ENCODE measurements around the gene KCNAB1.
"Not testable (repeated sequence)": the region's sequence is repeated elsewhere in the genome, so short reads cannot be mapped to it uniquely, and the experiment has no call there.

KCNAB1 gene

DNA sequence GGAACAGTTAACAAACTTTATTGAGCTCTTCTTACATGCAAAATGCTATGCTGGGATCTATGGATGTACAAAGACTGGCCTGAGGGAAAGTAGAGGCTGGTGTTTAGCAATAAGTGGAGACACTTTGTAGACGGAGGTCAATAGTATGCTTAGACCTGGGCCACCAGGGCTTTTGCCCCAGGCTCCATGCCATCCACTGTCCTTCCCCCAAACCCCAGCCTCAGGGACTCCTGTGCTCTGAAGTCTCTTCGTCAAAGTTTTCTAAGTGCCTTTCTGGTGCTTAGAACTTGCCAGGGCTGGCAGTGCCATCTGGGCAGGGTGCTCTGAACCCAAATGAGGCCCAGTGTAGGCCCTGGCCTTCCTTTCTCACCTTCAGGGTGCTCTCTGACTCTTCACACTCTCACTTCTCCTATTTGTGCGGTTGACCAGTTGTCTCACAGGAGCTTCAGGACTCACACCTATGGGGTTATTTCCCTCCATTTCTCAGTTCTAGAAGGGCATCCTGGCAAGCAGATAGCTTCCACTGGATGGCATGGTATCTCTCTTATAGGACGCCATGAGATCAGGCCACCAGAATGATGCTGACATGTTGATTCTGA lies 21.8 kb upstream of the KCNAB1 start:
- no peaks in the 10 kb centered on the region for H3K4me1 ChIP-seq (ENCODE audit: control extremely low read depth in 1 of 4, control insufficient read depth in 4 of 4, insufficient read depth in 4 of 4, low read length in 3 of 4)
- no peaks in the 10 kb centered on the region for H3K27me3 ChIP-seq (replicated peaks in 2 of 5; ENCODE audit: control insufficient read depth in 4 of 5, insufficient read depth in 5 of 5, low read length in 4 of 5)
- ChIA-PET CTCF (no interaction called here), POLR2A (no interaction called here)
- no peaks in the 10 kb centered on the region for H3K36me3 ChIP-seq (ENCODE audit: control insufficient read depth in 4 of 4, insufficient read depth in 4 of 4, low read length in 3 of 4)
- no peak overlapping the region for H3K27ac ChIP-seq (ENCODE audit: insufficient read depth in 1 of 2, low read depth in 1 of 2, low read length in 2 of 2, poor library complexity in 1 of 2, severe bottlenecking in 2 of 2)
- peaks cover 0 to 3% (median 0%) of the 10 kb centered on the region in 5 experiments for H3K9me3 ChIP-seq (ENCODE audit: control extremely low read depth in 1 of 5, control insufficient read depth in 4 of 5, insufficient read depth in 2 of 5, low read depth in 1 of 5, low read length in 4 of 5)
- H3K4me3 ChIP-seq (ENCODE audit: control insufficient read depth in 1 of 7, extremely low read depth in 1 of 7, insufficient read depth in 4 of 7, low read depth in 2 of 7, low read length in 6 of 7), result no peak overlapping the region
- WGBS (ENCODE audit: insufficient coverage), result 93% methylated on average over 4 of the region's 4 CpGs
- DNase-seq, result no peak

DNA sequence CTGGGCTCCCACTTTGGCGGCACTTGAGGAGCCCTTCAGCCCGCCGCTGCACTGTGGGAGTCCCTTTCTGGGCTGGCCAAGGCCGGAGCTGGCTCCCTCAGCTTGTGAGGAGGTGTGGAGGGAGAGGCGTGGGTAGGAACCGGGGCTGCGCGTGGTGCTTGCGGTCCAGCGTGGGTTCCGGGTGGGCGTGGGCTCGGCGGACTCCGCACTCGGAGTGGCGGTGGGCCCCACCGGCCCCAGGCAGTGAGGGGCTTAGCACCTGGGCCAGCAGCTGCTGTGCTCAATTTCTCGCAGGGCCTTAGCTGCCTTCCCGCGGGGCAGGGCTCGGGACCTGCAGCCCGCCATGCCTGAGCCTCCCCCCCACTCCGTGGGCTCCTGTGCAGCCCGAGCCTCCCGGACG lies 21.0 kb upstream of the KCNAB1 start:
- CTCF ChIA-PET; H3K9me3 ChIP-seq (ENCODE audit: control extremely low read depth in 1 of 5, control insufficient read depth in 4 of 5, insufficient read depth in 2 of 5, low read depth in 1 of 5, low read length in 4 of 5); H3K36me3 ChIP-seq (ENCODE audit: control insufficient read depth in 4 of 4, insufficient read depth in 4 of 4, low read length in 3 of 4); H3K4me1 ChIP-seq (ENCODE audit: control extremely low read depth in 1 of 4, control insufficient read depth in 4 of 4, insufficient read depth in 4 of 4, low read length in 3 of 4); H3K4me3 ChIP-seq (ENCODE audit: control insufficient read depth in 1 of 7, extremely low read depth in 1 of 7, insufficient read depth in 4 of 7, low read depth in 2 of 7, low read length in 6 of 7); H3K27me3 ChIP-seq (replicated peaks in 2 of 5; ENCODE audit: control insufficient read depth in 4 of 5, insufficient read depth in 5 of 5, low read length in 4 of 5); DNase-seq; H3K27ac ChIP-seq (ENCODE audit: insufficient read depth in 1 of 2, low read depth in 1 of 2, low read length in 2 of 2, poor library complexity in 1 of 2, severe bottlenecking in 2 of 2); POLR2A ChIA-PET: not testable (repeated sequence)
- WGBS (ENCODE audit: insufficient coverage), result 99% methylated on average over 22 of the region's 27 CpGs

DNA sequence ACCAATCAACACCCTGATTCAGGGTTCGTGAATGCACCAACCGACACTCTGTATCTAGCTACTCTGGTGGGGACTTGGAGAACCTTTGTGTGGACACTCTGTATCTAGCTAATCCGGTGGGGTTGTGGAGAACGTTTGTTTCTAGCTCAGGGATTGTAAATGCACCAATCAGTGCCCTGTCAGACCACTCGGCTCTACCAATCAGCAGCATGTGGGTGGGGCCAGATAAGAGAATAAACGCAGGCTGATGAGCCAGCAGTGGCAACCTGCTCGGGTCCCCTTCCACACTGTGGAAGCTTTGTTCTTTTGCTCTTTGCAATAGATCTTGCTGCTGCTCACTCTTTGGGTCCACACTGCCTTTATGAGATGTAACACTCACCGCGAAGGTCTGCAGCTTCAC lies 20.4 kb upstream of the KCNAB1 start:
- 98% methylated on average over 8 of the region's 9 CpGs for whole genome bisulfite sequencing (ENCODE audit: insufficient coverage)
- H3K27ac ChIP-seq (ENCODE audit: insufficient read depth in 1 of 2, low read depth in 1 of 2, low read length in 2 of 2, poor library complexity in 1 of 2, severe bottlenecking in 2 of 2); H3K9me3 ChIP-seq (ENCODE audit: control extremely low read depth in 1 of 5, control insufficient read depth in 4 of 5, insufficient read depth in 2 of 5, low read depth in 1 of 5, low read length in 4 of 5); H3K4me1 ChIP-seq (ENCODE audit: control extremely low read depth in 1 of 4, control insufficient read depth in 4 of 4, insufficient read depth in 4 of 4, low read length in 3 of 4); CTCF ChIA-PET; H3K36me3 ChIP-seq (ENCODE audit: control insufficient read depth in 4 of 4, insufficient read depth in 4 of 4, low read length in 3 of 4); H3K27me3 ChIP-seq (replicated peaks in 2 of 5; ENCODE audit: control insufficient read depth in 4 of 5, insufficient read depth in 5 of 5, low read length in 4 of 5); POLR2A ChIA-PET; DNase-seq; H3K4me3 ChIP-seq (ENCODE audit: control insufficient read depth in 1 of 7, extremely low read depth in 1 of 7, insufficient read depth in 4 of 7, low read depth in 2 of 7, low read length in 6 of 7): not testable (repeated sequence)

DNA sequence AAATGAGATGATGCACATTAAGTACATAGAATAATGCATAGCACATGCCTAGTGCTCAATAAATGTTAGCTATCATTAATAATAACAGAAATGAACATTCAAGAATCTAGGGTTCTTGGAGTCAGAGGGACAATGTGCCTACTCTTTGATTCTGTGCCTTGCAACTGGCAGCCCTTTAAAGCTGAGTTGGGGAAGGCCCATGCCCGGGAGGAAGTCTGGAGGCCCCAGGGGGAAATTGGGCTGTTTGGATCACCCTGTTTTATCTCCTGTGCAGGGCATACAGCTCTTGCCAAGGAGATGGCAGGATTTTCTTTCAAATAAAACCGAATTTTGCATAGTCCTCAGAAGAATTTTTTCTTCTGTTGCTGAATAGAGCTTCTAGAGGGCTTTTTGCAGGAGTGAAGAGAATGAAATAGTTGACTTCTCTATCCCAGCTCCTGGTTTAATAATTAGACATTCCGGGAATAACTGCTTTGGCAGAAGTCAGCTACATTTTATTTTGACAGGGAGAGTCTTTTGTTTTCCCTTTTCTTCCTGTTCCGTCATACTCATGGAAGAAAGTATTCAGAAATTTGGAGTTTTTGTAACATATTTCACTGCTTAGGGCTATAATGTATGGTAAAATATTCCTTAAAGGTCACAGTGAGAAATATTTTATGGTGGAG lies 18.0 kb upstream of the KCNAB1 start:
- no peak overlapping the region for H3K27ac ChIP-seq (ENCODE audit: insufficient read depth in 1 of 2, low read depth in 1 of 2, low read length in 2 of 2, poor library complexity in 1 of 2, severe bottlenecking in 2 of 2)
- H3K27me3 ChIP-seq (replicated peaks in 2 of 5; ENCODE audit: control insufficient read depth in 4 of 5, insufficient read depth in 5 of 5, low read length in 4 of 5), result no peaks in the 10 kb centered on the region
- H3K4me3 ChIP-seq (ENCODE audit: control insufficient read depth in 1 of 7, extremely low read depth in 1 of 7, insufficient read depth in 4 of 7, low read depth in 2 of 7, low read length in 6 of 7), result no peak overlapping the region
- peaks cover 0 to 5% (median under 1%) of the 10 kb centered on the region in 4 experiments for H3K4me1 ChIP-seq (ENCODE audit: control extremely low read depth in 1 of 4, control insufficient read depth in 4 of 4, insufficient read depth in 4 of 4, low read length in 3 of 4)
- POLR2A ChIA-PET, result no interaction called here
- CTCF ChIA-PET, result no interaction called here
- H3K36me3 ChIP-seq (ENCODE audit: control insufficient read depth in 4 of 4, insufficient read depth in 4 of 4, low read length in 3 of 4), result no peaks in the 10 kb centered on the region
- peaks cover 0 to 3% (median 0%) of the 10 kb centered on the region in 5 experiments for H3K9me3 ChIP-seq (ENCODE audit: control extremely low read depth in 1 of 5, control insufficient read depth in 4 of 5, insufficient read depth in 2 of 5, low read depth in 1 of 5, low read length in 4 of 5)
- DNase-seq, result no peak
- WGBS (ENCODE audit: insufficient coverage), result 71% methylated on average over 3 of the region's 4 CpGs

DNA sequence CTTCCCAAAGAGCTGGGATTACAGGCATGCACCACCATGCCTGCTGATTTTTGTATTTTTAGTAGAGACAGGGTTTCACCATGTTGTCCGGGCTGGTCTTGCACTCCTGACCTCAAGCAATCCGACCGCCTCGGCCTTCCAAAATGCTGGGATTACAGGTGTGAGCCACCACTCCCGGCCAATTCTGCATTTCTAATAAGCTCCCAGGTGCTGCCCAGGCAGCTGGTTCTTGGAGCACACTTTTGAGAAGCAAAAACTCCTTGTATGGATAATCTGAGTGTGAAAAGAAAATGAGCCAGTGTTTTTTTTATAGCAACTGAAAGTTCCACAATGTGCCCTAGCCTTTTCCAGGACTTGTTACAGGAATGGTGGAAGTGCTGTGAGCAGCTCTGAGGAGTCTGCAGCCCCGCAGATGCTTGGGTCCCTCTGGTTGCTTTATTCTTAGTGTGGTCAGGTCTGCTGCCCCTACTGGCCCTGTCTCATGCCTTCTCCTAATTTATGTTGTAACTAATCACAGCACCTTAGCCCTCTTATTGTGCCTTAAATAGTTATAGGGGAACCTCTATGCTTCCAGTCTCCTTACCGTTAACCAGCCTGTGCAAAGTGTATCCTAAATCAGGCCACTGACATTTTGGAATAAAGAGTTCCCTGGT lies 13.5 kb upstream of the KCNAB1 start:
- 92% methylated on average over 6 of the region's 7 CpGs for WGBS (ENCODE audit: insufficient coverage)
- Histone ChIP-seq H3K27me3 (replicated peaks in 2 of 5; ENCODE audit: control insufficient read depth in 4 of 5, insufficient read depth in 5 of 5, low read length in 4 of 5) (peaks cover 0 to 2% (median 0%) of the 10 kb centered on the region in 5 experiments), H3K4me1 (ENCODE audit: control extremely low read depth in 1 of 4, control insufficient read depth in 4 of 4, insufficient read depth in 4 of 4, low read length in 3 of 4) (peaks cover 0 to 5% (median under 1%) of the 10 kb centered on the region in 4 experiments), H3K4me3 (ENCODE audit: control insufficient read depth in 1 of 7, extremely low read depth in 1 of 7, insufficient read depth in 4 of 7, low read depth in 2 of 7, low read length in 6 of 7) (no peak overlapping the region), H3K9me3 (ENCODE audit: control extremely low read depth in 1 of 5, control insufficient read depth in 4 of 5, insufficient read depth in 2 of 5, low read depth in 1 of 5, low read length in 4 of 5) (no peaks in the 10 kb centered on the region), H3K27ac (ENCODE audit: insufficient read depth in 1 of 2, low read depth in 1 of 2, low read length in 2 of 2, poor library complexity in 1 of 2, severe bottlenecking in 2 of 2) (no peak overlapping the region), H3K36me3 (ENCODE audit: control insufficient read depth in 4 of 4, insufficient read depth in 4 of 4, low read length in 3 of 4) (no peaks in the 10 kb centered on the region)
- DNase-seq, result no peak
- ChIA-PET POLR2A (no interaction called here), CTCF (no interaction called here)

DNA sequence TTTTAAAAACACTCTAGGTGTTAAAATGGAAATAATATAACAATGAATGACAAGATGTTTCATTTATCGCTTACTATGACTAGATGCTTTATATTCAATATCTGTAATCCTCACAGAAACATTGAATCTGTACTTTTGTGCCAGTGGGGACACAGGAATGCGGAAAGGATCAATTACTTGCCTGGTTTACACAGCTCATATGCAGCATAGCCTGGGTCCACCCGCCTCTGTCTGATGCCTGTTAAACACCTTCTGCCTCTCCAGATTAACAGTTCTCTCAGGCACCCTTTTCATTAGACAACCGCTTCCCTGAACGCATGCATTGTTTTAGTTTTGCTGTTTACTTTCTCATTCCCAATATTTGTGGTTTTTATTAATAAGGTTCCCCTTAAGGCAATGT lies 12.9 kb upstream of the KCNAB1 start:
- CTCF ChIA-PET, result no interaction called here
- Histone ChIP-seq H3K36me3 (ENCODE audit: control insufficient read depth in 4 of 4, insufficient read depth in 4 of 4, low read length in 3 of 4) (no peaks in the 10 kb centered on the region), H3K27me3 (replicated peaks in 2 of 5; ENCODE audit: control insufficient read depth in 4 of 5, insufficient read depth in 5 of 5, low read length in 4 of 5) (peaks cover 0 to 2% (median 0%) of the 10 kb centered on the region in 5 experiments), H3K9me3 (ENCODE audit: control extremely low read depth in 1 of 5, control insufficient read depth in 4 of 5, insufficient read depth in 2 of 5, low read depth in 1 of 5, low read length in 4 of 5) (no peaks in the 10 kb centered on the region), H3K27ac (ENCODE audit: insufficient read depth in 1 of 2, low read depth in 1 of 2, low read length in 2 of 2, poor library complexity in 1 of 2, severe bottlenecking in 2 of 2) (no peak overlapping the region), H3K4me1 (ENCODE audit: control extremely low read depth in 1 of 4, control insufficient read depth in 4 of 4, insufficient read depth in 4 of 4, low read length in 3 of 4) (peaks cover 0 to 5% (median under 1%) of the 10 kb centered on the region in 4 experiments), H3K4me3 (ENCODE audit: control insufficient read depth in 1 of 7, extremely low read depth in 1 of 7, insufficient read depth in 4 of 7, low read depth in 2 of 7, low read length in 6 of 7) (no peak overlapping the region)
- POLR2A ChIA-PET, result no interaction called here
- DNase-seq, result no peak
- 95% methylated on average over 2 of the region's 5 CpGs for WGBS (ENCODE audit: insufficient coverage)

DNA sequence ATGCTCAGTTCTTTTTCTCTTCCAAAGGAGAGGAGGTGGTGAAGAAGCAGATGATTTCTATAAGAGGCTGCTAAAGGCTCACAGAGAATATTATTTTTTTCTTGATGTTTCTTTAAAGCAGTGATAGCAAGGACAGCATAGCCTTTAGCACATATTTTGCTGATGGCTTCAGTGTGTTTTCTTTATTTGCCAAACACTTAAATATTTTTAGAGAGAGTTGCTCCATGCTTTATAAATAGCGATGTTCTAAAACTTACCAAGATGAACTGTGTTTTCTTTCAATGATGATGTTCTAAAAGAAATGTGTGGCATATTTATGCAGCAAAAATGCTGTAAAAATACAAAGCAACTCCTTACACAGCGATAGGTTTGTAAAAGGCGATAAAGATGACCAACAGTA lies 11.8 kb upstream of the KCNAB1 start:
- Histone ChIP-seq H3K9me3 (ENCODE audit: control extremely low read depth in 1 of 5, control insufficient read depth in 4 of 5, insufficient read depth in 2 of 5, low read depth in 1 of 5, low read length in 4 of 5) (no peaks in the 10 kb centered on the region), H3K36me3 (ENCODE audit: control insufficient read depth in 4 of 4, insufficient read depth in 4 of 4, low read length in 3 of 4) (no peaks in the 10 kb centered on the region), H3K27ac (ENCODE audit: insufficient read depth in 1 of 2, low read depth in 1 of 2, low read length in 2 of 2, poor library complexity in 1 of 2, severe bottlenecking in 2 of 2) (no peak overlapping the region), H3K27me3 (replicated peaks in 2 of 5; ENCODE audit: control insufficient read depth in 4 of 5, insufficient read depth in 5 of 5, low read length in 4 of 5) (peaks cover 0 to 2% (median 0%) of the 10 kb centered on the region in 5 experiments), H3K4me1 (ENCODE audit: control extremely low read depth in 1 of 4, control insufficient read depth in 4 of 4, insufficient read depth in 4 of 4, low read length in 3 of 4) (peaks cover 0 to 5% (median under 1%) of the 10 kb centered on the region in 4 experiments), H3K4me3 (ENCODE audit: control insufficient read depth in 1 of 7, extremely low read depth in 1 of 7, insufficient read depth in 4 of 7, low read depth in 2 of 7, low read length in 6 of 7) (no peak overlapping the region)
- WGBS (ENCODE audit: insufficient coverage), result 100% methylated on average over 2 of the region's 3 CpGs
- ChIA-PET POLR2A (no interaction called here), CTCF (no interaction called here)
- no peak for DNase-seq
